ENCODE results near the gene PRDM8. TPM values are rescaled to one million over a fixed set of nuclear protein-coding genes. Genes with fewer than 3 reads are reported as not detected.

PRDM8 gene
- total RNA-seq, 1 experiment from 2014 or later = 2.5 TPM

GRCh38 chr4:80188801-80189458 is 8.4 kb upstream of the PRDM8 start:
- no peak for DNase-seq
- H3K4me1 ChIP-seq = no peaks in the 10 kb centered on the region
- H3K27me3 ChIP-seq = no peaks in the 10 kb centered on the region
- H3K27ac ChIP-seq = no peak overlapping the region
- no peaks in the 10 kb centered on the region for H3K9me3 ChIP-seq (replicated peaks)
- H3K36me3 ChIP-seq = no peaks in the 10 kb centered on the region
- no peak overlapping the region for H3K4me3 ChIP-seq

GRCh38 chr4:80189581-80189955 is 7.7 kb upstream of the PRDM8 start:
- DNase-seq = no peak
- Histone ChIP-seq H3K36me3 (no peaks in the 10 kb centered on the region), H3K27me3 (no peaks in the 10 kb centered on the region), H3K9me3 (replicated peaks) (no peaks in the 10 kb centered on the region), H3K27ac (no peak overlapping the region), H3K4me3 (no peak overlapping the region), H3K4me1 (no peaks in the 10 kb centered on the region)

GRCh38 chr4:80189956-80190677 is 7.2 kb upstream of the PRDM8 start:
- no peak overlapping the region for H3K4me3 ChIP-seq
- H3K27me3 ChIP-seq = no peaks in the 10 kb centered on the region
- no peak overlapping the region for H3K27ac ChIP-seq
- H3K36me3 ChIP-seq = no peaks in the 10 kb centered on the region
- DNase-seq = no peak
- H3K9me3 ChIP-seq (replicated peaks) = no peaks in the 10 kb centered on the region
- no peaks in the 10 kb centered on the region for H3K4me1 ChIP-seq

GRCh38 chr4:80192252-80192866 is 4.9 kb upstream of the PRDM8 start:
- no peak overlapping the region for H3K4me3 ChIP-seq
- H3K27me3 ChIP-seq = no peaks in the 10 kb centered on the region
- no peaks in the 10 kb centered on the region for H3K9me3 ChIP-seq (replicated peaks)
- no peaks in the 10 kb centered on the region for H3K36me3 ChIP-seq
- H3K4me1 ChIP-seq = no peaks in the 10 kb centered on the region
- no peak overlapping the region for H3K27ac ChIP-seq
- no peak for DNase-seq

- H3K36me3 ChIP-seq = no peaks in the 10 kb centered on the region
- no peaks in the 10 kb centered on the region for H3K27me3 ChIP-seq
- no peak overlapping the region for H3K4me3 ChIP-seq
- no peak overlapping the region for H3K27ac ChIP-seq
- no peaks in the 10 kb centered on the region for H3K9me3 ChIP-seq (replicated peaks)
- H3K4me1 ChIP-seq = no peaks in the 10 kb centered on the region
- no peak for DNase-seq
Measured at GRCh38 chr4:80192937-80193336, 4.4 kb upstream of the PRDM8 start.

GRCh38 chr4:80195441-80196140 is 1.7 kb upstream of the PRDM8 start:
- H3K36me3 ChIP-seq = 0 out of 2 replicates have a peak, but pooled peaks cover under 1% of the 10 kb centered on the region
- H3K27ac ChIP-seq = no peak overlapping the region
- H3K4me3 ChIP-seq = no peak overlapping the region
- DNase-seq = no peak
- H3K9me3 ChIP-seq (replicated peaks) = no peaks in the 10 kb centered on the region
- no peaks in the 10 kb centered on the region for H3K4me1 ChIP-seq
- H3K27me3 ChIP-seq = no peaks in the 10 kb centered on the region

- no peaks in the 10 kb centered on the region for H3K4me1 ChIP-seq
- peak overlapping the region; percentile 55 for H3K4me3 ChIP-seq
- H3K27me3 ChIP-seq = no peaks in the 10 kb centered on the region
- no peak overlapping the region for H3K27ac ChIP-seq
- 0 out of 2 replicates have a peak, but pooled peaks cover 2% of the 10 kb centered on the region for H3K36me3 ChIP-seq
- H3K9me3 ChIP-seq (replicated peaks) = no peaks in the 10 kb centered on the region
- DNase-seq = peak in 1 of 2 experiments; percentile 24
Measured at GRCh38 chr4:80196259-80196921, 913 bp upstream of the PRDM8 start.

- no peaks in the 10 kb centered on the region for H3K27me3 ChIP-seq
Measured at GRCh38 chr4:80197601-80198440, 518 bp downstream of the PRDM8 start.

GRCh38 chr4:80198441-80198837 is 1.1 kb downstream of the PRDM8 start:
- Histone ChIP-seq H3K4me1 (no peaks in the 10 kb centered on the region), H3K27me3 (no peaks in the 10 kb centered on the region), H3K27ac (no peak overlapping the region), H3K9me3 (replicated peaks) (no peaks in the 10 kb centered on the region), H3K36me3 (0 out of 2 replicates have a peak, but pooled peaks cover 2% of the 10 kb centered on the region), H3K4me3 (peak overlapping the region; percentile 55)
- no peak for DNase-seq

More at GRCh38 chr4:80197601-80198440, 518 bp downstream of the PRDM8 start:
- no peaks in the 10 kb centered on the region for H3K4me1 ChIP-seq
- H3K27ac ChIP-seq = no peak overlapping the region
- peak; percentile 29 to 51 for DNase-seq
- 0 out of 2 replicates have a peak, but pooled peaks cover 2% of the 10 kb centered on the region for H3K36me3 ChIP-seq
- no peaks in the 10 kb centered on the region for H3K9me3 ChIP-seq (replicated peaks)
- H3K4me3 ChIP-seq = peak overlapping the region; percentile 55

GRCh38 chr4:80199004-80199560 is 1.8 kb downstream of the PRDM8 start:
- Histone ChIP-seq H3K4me1 (no peaks in the 10 kb centered on the region), H3K27me3 (no peaks in the 10 kb centered on the region), H3K9me3 (replicated peaks) (no peaks in the 10 kb centered on the region), H3K36me3 (0 out of 2 replicates have a peak, but pooled peaks cover 2% of the 10 kb centered on the region), H3K27ac (no peak overlapping the region), H3K4me3 (peak overlapping the region; percentile 5; the same call in 1 of the 2 replicates)
- DNase-seq = no peak

GRCh38 chr4:80199947-80200346 is 2.6 kb downstream of the PRDM8 start:
- H3K36me3 ChIP-seq = 0 out of 2 replicates have a peak, but pooled peaks cover 2% of the 10 kb centered on the region
- H3K27ac ChIP-seq = no peak overlapping the region
- no peak for DNase-seq
- H3K9me3 ChIP-seq (replicated peaks) = no peaks in the 10 kb centered on the region
- H3K4me1 ChIP-seq = no peaks in the 10 kb centered on the region
- H3K27me3 ChIP-seq = no peaks in the 10 kb centered on the region
- H3K4me3 ChIP-seq = no peak overlapping the region

- Histone ChIP-seq H3K27me3 (no peaks in the 10 kb centered on the region), H3K36me3 (0 out of 2 replicates have a peak, but pooled peaks cover 2% of the 10 kb centered on the region), H3K9me3 (replicated peaks) (no peaks in the 10 kb centered on the region), H3K27ac (peak overlapping the region; percentile 51), H3K4me1 (no peaks in the 10 kb centered on the region), H3K4me3 (peak overlapping the region; percentile 63)
- DNase-seq = peak in 1 of 2 experiments; percentile 54
Measured at GRCh38 chr4:80201252-80202151, 4.2 kb downstream of the PRDM8 start.

Data from SJCRH30 (cell line).